Body of pancreas (tissue), 4 donors: ENCODE measurements around the gene SHROOM1. TPM values are rescaled to one million over a fixed set of nuclear protein-coding genes. Genes with fewer than 3 reads are reported as not detected.

ENCODE experiments used
- ATAC-seq: fragments of 150-250 bp; one replicate; pipeline ENCODE4 v1.9.1; 2016
- DNase-seq, 4 donors: peaks; one replicate each; pipeline ENCODE4 v3.0.0-alpha.2; 2019
- H3K27ac ChIP-seq, 4 donors: fragments of 200-600 bp; sonication (generic); 1 replicate in 3 of 4; 2 replicates in 1 of 4; pipeline versions ENCODE4 v1.5.1 to v1.6.1; 2016 to 2019; ENCODE audit warnings: mild to moderate bottlenecking in 1 of 4, mixed read lengths in 1 of 4, moderate library complexity in 1 of 4
- H3K27me3 ChIP-seq, 2 donors: fragments of 200-600 bp; sonication (generic); one replicate each; pipeline ENCODE4 v1.6.0; 2016; ENCODE audit warnings: mild to moderate bottlenecking in 1 of 2
- H3K36me3 ChIP-seq, 2 donors: fragments of 200-600 bp; sonication (generic); replicated peaks in 1 of 2; 2 replicates each; pipeline ENCODE4 v1.5.1; 2016; ENCODE audit warnings: low read depth in 2 of 2; ENCODE audit not compliant: insufficient read depth in 1 of 2
- H3K4me1 ChIP-seq: fragments of 200-600 bp; sonication (generic); one replicate; pipeline ENCODE4 v1.6.0; 2016
- H3K4me3 ChIP-seq, 2 donors: fragments of 200-600 bp; sonication (generic); 1 replicate in 1 of 2; 2 replicates in 1 of 2; pipeline ENCODE4 v1.5.1; 2016 to 2019
- H3K9me3 ChIP-seq, 3 donors: fragments of 200-600 bp; sonication (generic); 1 replicate in 2 of 3; 2 replicates in 1 of 3; pipeline ENCODE4 v1.5.1; 2016
- CTCF ChIP-seq, 7 experiments: fragments of 450-650 bp in 4 of 7; fragments of 200-600 bp in 3 of 7; sonication (generic) in 3 of 7; IDR thresholded peaks; one replicate each; pipeline ENCODE4 v1.5.1; 2016 to 2019; ENCODE audit warnings: antibody characterized with exemption in 7 of 7
- POLR2A ChIP-seq, 3 donors: fragments of 450-650 bp; IDR thresholded peaks; one replicate each; pipeline ENCODE4 v1.6.1; 2016; ENCODE audit warnings: antibody characterized with exemption in 3 of 3, mild to moderate bottlenecking in 2 of 3
- WGBS, 2 donors: methylation state at CpG; one replicate each; pipeline ENCODE4 v1.1.5; 2017; 5-methylcytosine and 5-hydroxymethylcytosine counted together
- intact Hi-C: fragments of 100-400 bp; cut with DNase I; formaldehyde crosslinking; loops from one replicate; pipeline ENCODE4 v1.15.1; 2023
- total RNA-seq, 2 donors: library from RNA; depleted of rRNA; stranded (reverse); fragments of >200 nt; gene quantifications; one replicate each; pipeline ENCODE4 v1.1.0, GENCODE V29; 2016

The SHROOM1 gene
- total RNA-seq, 2 donors from 2014 or later: 19.5 to 27.4 TPM

- Histone ChIP-seq H3K9me3 (no peaks in the 10 kb centered on the region), H3K4me3 (no peak overlapping the region), H3K36me3 (no peaks in the 10 kb centered on the region), H3K4me1 (peaks cover 17% of the 10 kb centered on the region), H3K27me3 (no peaks in the 10 kb centered on the region), H3K27ac (no peak overlapping the region)
- ATAC-seq: peak; percentile 91
- intact Hi-C loops: loop anchor here (5.0 kb wide), 1 partner anchor 68 kb away; no protein-coding TSS in a partner anchor
- DNase-seq: peak; percentile 93 to 96 (median 94)
- WGBS, 2 donors: 15 to 17% methylated on average over 14 to 15 of the region's 15 CpGs
- TF ChIP-seq POLR2A (IDR thresholded peaks at IDR 0.05) (no peak), CTCF (IDR thresholded peaks at IDR 0.05) (peak; percentile 89 to 94 (median 91))
These were observed 10.2 kb downstream of the SHROOM1 start for GRCh38 chr5:132820162-132820754.

DNA sequence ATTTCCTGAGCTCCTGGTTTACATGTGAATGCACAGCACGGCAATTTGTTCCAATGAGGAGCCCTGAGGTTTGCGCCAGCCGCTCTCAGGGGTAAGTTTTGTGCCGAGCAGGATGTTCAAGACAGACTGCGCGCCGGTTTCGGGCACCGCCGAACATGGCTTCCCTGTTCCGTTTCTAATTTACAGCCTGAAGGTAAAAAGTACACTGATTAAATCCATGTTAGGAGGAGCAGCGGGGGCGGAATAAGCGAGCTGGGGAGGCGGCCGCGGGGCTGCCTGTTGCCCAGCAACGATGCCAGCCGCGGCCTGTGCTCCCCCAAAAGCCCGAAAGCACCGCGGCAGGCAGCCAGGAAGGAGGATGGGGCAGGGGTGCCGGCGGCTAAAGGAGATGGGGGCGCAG lies 11.0 kb downstream of the SHROOM1 start:
- H3K36me3 ChIP-seq: no peaks in the 10 kb centered on the region
- WGBS, 2 donors: 41 to 63% methylated on average over 25 to 26 of the region's 26 CpGs
- H3K4me1 ChIP-seq: peaks cover 17% of the 10 kb centered on the region
- no peak for DNase-seq
- H3K27me3 ChIP-seq: no peaks in the 10 kb centered on the region
- no peak overlapping the region for H3K4me3 ChIP-seq
- ATAC-seq: no peak
- H3K9me3 ChIP-seq: no peaks in the 10 kb centered on the region
- TF ChIP-seq POLR2A (IDR thresholded peaks at IDR 0.05) (no peak), CTCF (IDR thresholded peaks at IDR 0.05) (no peak)
- no peak overlapping the region for H3K27ac ChIP-seq
- intact Hi-C loops: no loop called here

GRCh38 chr5:132817011-132817410 lies 13.4 kb downstream of the SHROOM1 start:
- Histone ChIP-seq H3K27me3 (no peaks in the 10 kb centered on the region), H3K4me3 (no peak overlapping the region), H3K36me3 (no peaks in the 10 kb centered on the region), H3K9me3 (no peaks in the 10 kb centered on the region), H3K4me1 (peaks cover 24% of the 10 kb centered on the region), H3K27ac (no peak overlapping the region)
- DNase-seq (no peak), ATAC-seq (no peak)
- TF ChIP-seq POLR2A (IDR thresholded peaks at IDR 0.05) (no peak), CTCF (IDR thresholded peaks at IDR 0.05) (no peak)
- 0 to 13% methylated on average over 1 of the region's 1 CpG for WGBS, 2 donors
- intact Hi-C loops: no loop called here

DNA sequence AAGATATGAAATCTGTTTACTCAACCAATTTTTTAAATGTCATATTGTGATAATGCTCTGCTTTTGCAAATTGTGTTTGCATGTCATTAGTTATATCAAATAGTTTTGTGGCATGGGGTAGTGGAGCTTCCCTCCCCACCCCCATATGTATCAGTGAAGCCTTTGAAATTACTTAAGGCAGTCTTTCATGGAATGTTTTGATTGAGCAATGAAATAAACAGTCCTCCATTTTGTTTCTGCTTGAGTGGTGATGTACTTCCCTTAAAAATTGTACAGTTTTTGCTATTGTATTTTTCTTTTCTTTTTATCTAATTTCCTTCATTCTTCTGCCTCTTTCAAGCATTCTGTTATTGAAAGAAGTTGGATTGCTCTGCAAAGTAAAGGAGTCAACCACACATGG lies 13.9 kb downstream of the SHROOM1 start:
- no peaks in the 10 kb centered on the region for H3K9me3 ChIP-seq
- H3K4me1 ChIP-seq: peaks cover 25% of the 10 kb centered on the region
- no peak for TF ChIP-seq CTCF (IDR thresholded peaks at IDR 0.05)
- no peak for TF ChIP-seq POLR2A (IDR thresholded peaks at IDR 0.05)
- ATAC-seq: no peak
- no peak overlapping the region for H3K27ac ChIP-seq
- intact Hi-C loops: no loop called here
- H3K4me3 ChIP-seq: no peak overlapping the region
- H3K36me3 ChIP-seq: no peaks in the 10 kb centered on the region
- no peaks in the 10 kb centered on the region for H3K27me3 ChIP-seq
- DNase-seq: no peak

- Histone ChIP-seq H3K4me3 (no peak overlapping the region), H3K9me3 (no peaks in the 10 kb centered on the region), H3K4me1 (peaks cover 25% of the 10 kb centered on the region), H3K36me3 (no peaks in the 10 kb centered on the region), H3K27ac (no peak overlapping the region), H3K27me3 (no peaks in the 10 kb centered on the region)
- no peak for ATAC-seq
- no peak for DNase-seq
- intact Hi-C loops: no loop called here
- WGBS, 2 donors: 71 to 73% methylated on average over 2 of the region's 2 CpGs
- TF ChIP-seq CTCF (IDR thresholded peaks at IDR 0.05): no peak
- no peak for TF ChIP-seq POLR2A (IDR thresholded peaks at IDR 0.05)
These were observed 14.4 kb downstream of the SHROOM1 start for GRCh38 chr5:132816083-132816482.
